Kidney epithelial cell (primary cell): ENCODE measurements around the gene PAPLN. TPM values are rescaled to one million over a fixed set of nuclear protein-coding genes. Genes with fewer than 3 reads are reported as not detected.

ENCODE experiments used
- DNase-seq: peaks from one replicate; pipeline ENCODE4 v3.0.0-alpha.2; 2010; ENCODE audit warnings: low read depth
- H3K27me3 ChIP-seq: 2 replicates; pipeline ENCODE4 v1.6.0; 2011; ENCODE audit warnings: low read length; ENCODE audit not compliant: control insufficient read depth, insufficient read depth
- H3K36me3 ChIP-seq: 2 replicates; pipeline ENCODE4 v1.5.1; 2011; ENCODE audit warnings: low read length; ENCODE audit not compliant: control insufficient read depth, insufficient read depth
- H3K4me3 ChIP-seq: 2 replicates; pipeline ENCODE4 v1.5.1; 2011; ENCODE audit warnings: low read depth, mild to moderate bottlenecking, control low read depth, low read length
- CTCF ChIP-seq: IDR thresholded peaks from 2 replicates; pipeline ENCODE4 v1.5.1; 2011; ENCODE audit warnings: mild to moderate bottlenecking, moderate library complexity, low read length, control low read depth, inconsistent platforms; ENCODE audit not compliant: insufficient read depth, poor library complexity, severe bottlenecking
- total RNA-seq: library from RNA; depleted of rRNA; stranded (reverse); fragments of >200 nt; gene quantifications from 2 replicates; pipeline ENCODE4 v1.2.3, GENCODE V29; 2015

PAPLN gene
- total RNA-seq, 1 donor from 2014 or later: 23.3 TPM

- H3K36me3 ChIP-seq: no peaks in the 10 kb centered on the region
- no peaks in the 10 kb centered on the region for H3K27me3 ChIP-seq
- H3K4me3 ChIP-seq: no peak overlapping the region
- no peak for TF ChIP-seq CTCF
- DNase-seq: no peak
These were observed 16.0 kb downstream of the PAPLN start for GRCh38 chr14:73253323-73253610.

- no peaks in the 10 kb centered on the region for H3K27me3 ChIP-seq
- no peak for TF ChIP-seq CTCF
- no peak overlapping the region for H3K4me3 ChIP-seq
- DNase-seq: no peak
- H3K36me3 ChIP-seq: no peaks in the 10 kb centered on the region
These were observed 16.4 kb downstream of the PAPLN start for GRCh38 chr14:73253721-73254120.

- Histone ChIP-seq H3K36me3 (no peaks in the 10 kb centered on the region), H3K4me3 (no peak overlapping the region), H3K27me3 (no peaks in the 10 kb centered on the region)
- TF ChIP-seq CTCF: no peak
- no peak for DNase-seq
These were observed 17.1 kb downstream of the PAPLN start for GRCh38 chr14:73254247-73255004.

- no peak overlapping the region for H3K4me3 ChIP-seq
- DNase-seq: no peak
These were observed 17.7 kb downstream of the PAPLN start for GRCh38 chr14:73255005-73255400.

GRCh38 chr14:73255693-73256225 lies 18.5 kb downstream of the PAPLN start:
- TF ChIP-seq CTCF: no peak
- Histone ChIP-seq H3K27me3 (no peaks in the 10 kb centered on the region), H3K4me3 (no peak overlapping the region), H3K36me3 (peaks cover 1% of the 10 kb centered on the region)
- no peak for DNase-seq

More at GRCh38 chr14:73255005-73255400, 17.7 kb downstream of the PAPLN start:
- Histone ChIP-seq H3K36me3 (peaks cover 1% of the 10 kb centered on the region), H3K27me3 (no peaks in the 10 kb centered on the region)
- no peak for TF ChIP-seq CTCF

GRCh38 chr14:73258076-73258475 lies 20.8 kb downstream of the PAPLN start:
- no peak overlapping the region for H3K4me3 ChIP-seq
- TF ChIP-seq CTCF: no peak
- DNase-seq: no peak
- no peaks in the 10 kb centered on the region for H3K27me3 ChIP-seq
- H3K36me3 ChIP-seq: peaks cover 1% of the 10 kb centered on the region
